ENCODE results near the gene FAM161B. TPM values are rescaled to one million over a fixed set of nuclear protein-coding genes. Genes with fewer than 3 reads are reported as not detected.
"Not testable (repeated sequence)": the region's sequence is repeated elsewhere in the genome, so short reads cannot be mapped to it uniquely, and the experiment has no call there.

Gene FAM161B
- polyA plus RNA-seq, 1 of the 3 experiments (the other 2 are of a cell fraction) = 1.4 TPM

DNA sequence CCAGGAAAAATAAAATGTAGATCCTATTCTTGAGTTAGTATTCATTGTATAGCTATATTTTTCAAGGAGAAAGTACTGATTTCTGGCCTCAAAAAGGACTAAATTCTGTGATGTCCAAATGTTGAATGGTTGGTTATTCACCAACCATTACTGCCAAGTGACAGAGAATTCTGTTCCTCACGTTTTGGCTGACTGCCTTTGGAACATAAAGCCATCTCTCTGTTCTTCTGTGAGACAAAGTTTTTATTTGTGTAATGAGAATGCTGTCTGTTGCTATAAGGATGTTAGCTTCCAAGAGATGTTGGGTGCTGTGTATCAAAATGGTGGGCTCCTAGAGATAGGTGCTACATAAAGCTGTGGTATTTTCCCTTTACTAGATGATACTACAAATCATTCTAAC is 54.0 kb downstream of the FAM161B start:
- no peak overlapping the region for H2AFZ ChIP-seq (ENCODE audit: low read depth)
- peaks cover 7% of the 10 kb centered on the region for H3F3A ChIP-seq (replicated peaks; ENCODE audit: insufficient read depth)
- 57% methylated on average over 1 of the region's 1 CpG for WGBS (ENCODE audit: low lambda C conversion rate)
- H3K9me3 ChIP-seq = no peaks in the 10 kb centered on the region
- H3K9ac ChIP-seq = no peak overlapping the region
- no peak for DNase-seq
- H3K27me3 ChIP-seq (ENCODE audit: insufficient read depth) = no peaks in the 10 kb centered on the region
- H3K79me2 ChIP-seq (ENCODE audit: insufficient read depth) = peaks cover 64% of the 10 kb centered on the region
- ChIA-PET POLR2A (interaction anchor here (1.1 kb wide), 1 partner anchor 10 kb away, joined by 3 read pairs; the partner anchor contains the start of gene ZNF410), CTCF (no interaction called here)
- peaks cover 22% of the 10 kb centered on the region for H4K20me1 ChIP-seq (ENCODE audit: insufficient read depth)
- TF ChIP-seq MEF2A (IDR thresholded peaks at IDR 0.05; ENCODE audit: borderline replicate concordance, low read depth) (no peak), EP300 (IDR thresholded peaks at IDR 0.05; ENCODE audit: borderline replicate concordance in 1 of 2, low read depth in 1 of 2, low read length in 1 of 2) (no peak), GABPA (IDR thresholded peaks at IDR 0.05; ENCODE audit: low read depth) (no peak), FOXM1 (IDR thresholded peaks at IDR 0.05; ENCODE audit: low read depth) (no peak), ELF1 (IDR thresholded peaks at IDR 0.05) (no peak), FOXJ3 (CRISPR knock-in tag; IDR thresholded peaks at IDR 0.05) (no peak)
- TF ChIP-seq, protein P1, sequence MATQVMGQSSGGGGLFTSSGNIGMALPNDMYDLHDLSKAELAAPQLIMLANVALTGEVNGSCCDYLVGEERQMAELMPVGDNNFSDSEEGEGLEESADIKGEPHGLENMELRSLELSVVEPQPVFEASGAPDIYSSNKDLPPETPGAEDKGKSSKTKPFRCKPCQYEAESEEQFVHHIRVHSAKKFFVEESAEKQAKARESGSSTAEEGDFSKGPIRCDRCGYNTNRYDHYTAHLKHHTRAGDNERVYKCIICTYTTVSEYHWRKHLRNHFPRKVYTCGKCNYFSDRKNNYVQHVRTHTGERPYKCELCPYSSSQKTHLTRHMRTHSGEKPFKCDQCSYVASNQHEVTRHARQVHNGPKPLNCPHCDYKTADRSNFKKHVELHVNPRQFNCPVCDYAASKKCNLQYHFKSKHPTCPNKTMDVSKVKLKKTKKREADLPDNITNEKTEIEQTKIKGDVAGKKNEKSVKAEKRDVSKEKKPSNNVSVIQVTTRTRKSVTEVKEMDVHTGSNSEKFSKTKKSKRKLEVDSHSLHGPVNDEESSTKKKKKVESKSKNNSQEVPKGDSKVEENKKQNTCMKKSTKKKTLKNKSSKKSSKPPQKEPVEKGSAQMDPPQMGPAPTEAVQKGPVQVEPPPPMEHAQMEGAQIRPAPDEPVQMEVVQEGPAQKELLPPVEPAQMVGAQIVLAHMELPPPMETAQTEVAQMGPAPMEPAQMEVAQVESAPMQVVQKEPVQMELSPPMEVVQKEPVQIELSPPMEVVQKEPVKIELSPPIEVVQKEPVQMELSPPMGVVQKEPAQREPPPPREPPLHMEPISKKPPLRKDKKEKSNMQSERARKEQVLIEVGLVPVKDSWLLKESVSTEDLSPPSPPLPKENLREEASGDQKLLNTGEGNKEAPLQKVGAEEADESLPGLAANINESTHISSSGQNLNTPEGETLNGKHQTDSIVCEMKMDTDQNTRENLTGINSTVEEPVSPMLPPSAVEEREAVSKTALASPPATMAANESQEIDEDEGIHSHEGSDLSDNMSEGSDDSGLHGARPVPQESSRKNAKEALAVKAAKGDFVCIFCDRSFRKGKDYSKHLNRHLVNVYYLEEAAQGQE (IDR thresholded peaks at IDR 0.05; ENCODE audit: low read depth, low read length) = no peak
- no peak overlapping the region for H3K4me2 ChIP-seq
- no peaks in the 10 kb centered on the region for H3K9me2 ChIP-seq
- H3K27ac ChIP-seq (ENCODE audit: low read depth in 2 of 2, low read length in 1 of 2) = no peak overlapping the region
- peaks cover 62 to 69% of the 10 kb centered on the region in 2 experiments for H3K36me3 ChIP-seq (replicated peaks in 1 of 2; ENCODE audit: control insufficient read depth in 1 of 2, insufficient read depth in 2 of 2, low read length in 1 of 2)
- no peaks in the 10 kb centered on the region for H3K4me1 ChIP-seq (ENCODE audit: control insufficient read depth in 1 of 2, insufficient read depth in 2 of 2, low read depth in 1 of 2, low read length in 1 of 2)
- no peak overlapping the region for H3K4me3 ChIP-seq (ENCODE audit: low read depth in 2 of 2, low read length in 1 of 2)

DNA sequence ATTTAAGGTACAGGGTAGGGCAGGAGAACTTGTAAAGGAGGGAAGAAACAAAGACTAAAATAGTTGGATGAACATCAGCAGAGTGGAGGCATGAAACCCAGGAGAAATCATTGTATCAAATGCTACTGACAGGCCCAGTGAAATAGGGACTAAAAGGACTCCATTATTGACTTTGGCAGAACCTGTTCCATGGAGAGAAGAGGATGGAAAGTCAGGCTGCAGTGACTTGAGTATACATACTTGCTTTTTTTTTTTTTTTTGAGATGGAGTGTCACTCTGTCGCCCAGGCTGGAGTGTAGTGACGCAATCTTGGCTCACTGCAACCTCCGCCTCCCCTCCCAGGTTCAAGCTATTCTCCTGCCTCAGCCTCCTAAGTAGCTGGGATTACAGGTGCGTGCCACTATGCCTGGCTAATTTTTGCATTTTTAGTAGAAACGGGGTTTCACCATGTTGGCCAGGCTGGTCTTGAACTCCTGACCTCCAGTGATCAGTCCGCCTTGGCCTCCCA is 55.7 kb downstream of the FAM161B start:
- CTCF ChIA-PET; H3K27me3 ChIP-seq (ENCODE audit: insufficient read depth): not testable (repeated sequence)
- WGBS (ENCODE audit: low lambda C conversion rate) = 97% methylated on average over 6 of the region's 6 CpGs

DNA sequence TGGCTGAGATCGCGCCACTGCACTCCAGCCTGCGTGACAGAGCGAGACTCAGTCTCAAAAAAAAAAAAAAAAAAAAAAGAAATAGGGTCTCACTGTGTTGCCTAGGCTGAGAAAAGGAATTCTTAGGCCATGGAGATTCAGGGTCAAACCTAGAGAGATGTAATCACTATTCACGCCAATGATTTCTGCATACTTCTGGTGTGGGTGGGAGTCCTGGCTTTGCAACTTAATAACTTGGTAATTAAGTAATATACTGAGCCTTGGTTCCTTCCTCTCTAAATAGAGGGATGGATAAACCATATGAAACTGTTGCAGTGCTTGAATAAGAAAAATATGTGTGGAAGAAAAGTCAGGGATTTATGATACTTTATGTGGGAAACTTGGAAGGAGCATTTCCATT is 60.5 kb downstream of the FAM161B start:
- WGBS (ENCODE audit: low lambda C conversion rate) = 93% methylated on average over 5 of the region's 5 CpGs
- H3K79me2 ChIP-seq (ENCODE audit: insufficient read depth) = peaks cover 92% of the 10 kb centered on the region
- no peak overlapping the region for H3K9ac ChIP-seq
- H2AFZ ChIP-seq (ENCODE audit: low read depth) = no peak overlapping the region
- no peaks in the 10 kb centered on the region for H3K9me3 ChIP-seq
- no peaks in the 10 kb centered on the region for H3K27me3 ChIP-seq (ENCODE audit: insufficient read depth)
- peaks cover 51% of the 10 kb centered on the region for H4K20me1 ChIP-seq (ENCODE audit: insufficient read depth)
- peak overlapping the region in 1 of 2 experiments; percentile 92; a peak in 1 of 4 replicates for H3K27ac ChIP-seq (ENCODE audit: low read depth in 2 of 2, low read length in 1 of 2)
- H3K4me3 ChIP-seq (ENCODE audit: low read depth in 2 of 2, low read length in 1 of 2) = no peak overlapping the region
- ChIA-PET CTCF (no interaction called here), POLR2A (no interaction called here)
- peaks cover 8% of the 10 kb centered on the region for H3F3A ChIP-seq (replicated peaks; ENCODE audit: insufficient read depth)
- peaks cover 0 to 3% of the 10 kb centered on the region in 2 experiments; a peak in 3 of 4 replicates for H3K4me1 ChIP-seq (ENCODE audit: control insufficient read depth in 1 of 2, insufficient read depth in 2 of 2, low read depth in 1 of 2, low read length in 1 of 2)
- H3K9me2 ChIP-seq = no peaks in the 10 kb centered on the region
- no peak for DNase-seq
- peaks cover 15 to 21% of the 10 kb centered on the region in 2 experiments for H3K36me3 ChIP-seq (replicated peaks in 1 of 2; ENCODE audit: control insufficient read depth in 1 of 2, insufficient read depth in 2 of 2, low read length in 1 of 2)
- peak overlapping the region; percentile 75 for H3K4me2 ChIP-seq
- no peak for TF ChIP-seq EP300 (IDR thresholded peaks at IDR 0.05; ENCODE audit: borderline replicate concordance in 1 of 2, low read depth in 1 of 2, low read length in 1 of 2)
- TF ChIP-seq RCOR1 (IDR thresholded peaks at IDR 0.05; ENCODE audit: low read length) = no peak
- TF ChIP-seq FOXJ3 (CRISPR knock-in tag; IDR thresholded peaks at IDR 0.05) = no peak
- TF ChIP-seq YY1 (IDR thresholded peaks at IDR 0.05; ENCODE audit: low read depth) = no peak
- TF ChIP-seq RFX5 (IDR thresholded peaks at IDR 0.05; ENCODE audit: low read length) = no peak
- TF ChIP-seq EZH2phosphoT487 (IDR thresholded peaks at IDR 0.05; ENCODE audit: borderline replicate concordance, low read depth) = no peak
- TF ChIP-seq FOSL2 (IDR thresholded peaks at IDR 0.05; ENCODE audit: borderline replicate concordance, low read depth) = no peak
- TF ChIP-seq, protein P2, sequence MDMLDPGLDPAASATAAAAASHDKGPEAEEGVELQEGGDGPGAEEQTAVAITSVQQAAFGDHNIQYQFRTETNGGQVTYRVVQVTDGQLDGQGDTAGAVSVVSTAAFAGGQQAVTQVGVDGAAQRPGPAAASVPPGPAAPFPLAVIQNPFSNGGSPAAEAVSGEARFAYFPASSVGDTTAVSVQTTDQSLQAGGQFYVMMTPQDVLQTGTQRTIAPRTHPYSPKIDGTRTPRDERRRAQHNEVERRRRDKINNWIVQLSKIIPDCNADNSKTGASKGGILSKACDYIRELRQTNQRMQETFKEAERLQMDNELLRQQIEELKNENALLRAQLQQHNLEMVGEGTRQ (IDR thresholded peaks at IDR 0.05; ENCODE audit: borderline replicate concordance, low read depth, low read length) = no peak
- no peak for TF ChIP-seq JUND (IDR thresholded peaks at IDR 0.05)
- no peak for TF ChIP-seq MXI1 (IDR thresholded peaks at IDR 0.05; ENCODE audit: low read depth, low read length)
- no peak for TF ChIP-seq TAF1 (IDR thresholded peaks at IDR 0.05; ENCODE audit: borderline replicate concordance, low read depth, low read length)
- no peak for TF ChIP-seq FOXM1 (IDR thresholded peaks at IDR 0.05; ENCODE audit: low read depth)
- no peak for TF ChIP-seq TEAD4 (IDR thresholded peaks at IDR 0.05; ENCODE audit: borderline replicate concordance, insufficient read depth)

More for the DNA sequence above, 55.7 kb downstream of the FAM161B start:
- H2AFZ ChIP-seq (ENCODE audit: low read depth); H3K9me2 ChIP-seq; POLR2A ChIA-PET; H3K4me1 ChIP-seq (ENCODE audit: control insufficient read depth in 1 of 2, insufficient read depth in 2 of 2, low read depth in 1 of 2, low read length in 1 of 2); H3F3A ChIP-seq (replicated peaks; ENCODE audit: insufficient read depth); H3K9me3 ChIP-seq; DNase-seq; H3K9ac ChIP-seq; H3K4me2 ChIP-seq; H3K4me3 ChIP-seq (ENCODE audit: low read depth in 2 of 2, low read length in 1 of 2); H3K27ac ChIP-seq (ENCODE audit: low read depth in 2 of 2, low read length in 1 of 2): not testable (repeated sequence)
- peaks cover 38% of the 10 kb centered on the region for H4K20me1 ChIP-seq (ENCODE audit: insufficient read depth)
- peaks cover 74% of the 10 kb centered on the region for H3K79me2 ChIP-seq (ENCODE audit: insufficient read depth)
- H3K36me3 ChIP-seq (replicated peaks in 1 of 2; ENCODE audit: control insufficient read depth in 1 of 2, insufficient read depth in 2 of 2, low read length in 1 of 2) = peaks cover 52 to 58% of the 10 kb centered on the region in 2 experiments

All from SK-N-SH (cell line).